Natural killer cell treated with Interleukin-12 subunit alpha and Interleukin-12 subunit beta and Interleukin-15 and Interleukin-18, amount 100 ng/mL, for 72 hours (primary cell): ENCODE measurements around the gene RNU1-4. TPM values are rescaled to one million over a fixed set of nuclear protein-coding genes. Genes with fewer than 3 reads are reported as not detected.
"Not testable (repeated sequence)": the region's sequence is repeated elsewhere in the genome, so short reads cannot be mapped to it uniquely, and the experiment has no call there.

ENCODE experiments used
- ATAC-seq, 2 donors: fragments of 150-1000 bp; cut with Tn5 transposase in 1 of 2; sonication (Bioruptor Pico), chemical (Tn5 transposase) in 1 of 2; 2 replicates each; pipeline ENCODE4 v1.10.0; 2021
- DNase-seq: peaks from one replicate; pipeline ENCODE4 v3.0.0; 2022; ENCODE audit warnings: low spot score
- H3K27ac Mint-ChIP-seq, 2 donors: 1 replicate in 1 of 2; 2 replicates in 1 of 2; pipeline ENCODE4 v1.8.0; 2022; ENCODE audit warnings: mixed read lengths in 2 of 2, mild to moderate bottlenecking in 1 of 2, moderate library complexity in 1 of 2
- H3K27me3 Mint-ChIP-seq, 2 donors: 1 replicate in 1 of 2; 2 replicates in 1 of 2; pipeline ENCODE4 v1.8.0; 2022; ENCODE audit warnings: mixed read lengths in 2 of 2
- H3K36me3 Mint-ChIP-seq: one replicate; pipeline ENCODE4 v1.8.0; 2022; ENCODE audit warnings: mixed read lengths
- H3K4me1 Mint-ChIP-seq, 2 donors: 1 replicate in 1 of 2; 2 replicates in 1 of 2; pipeline ENCODE4 v1.8.0; 2022; ENCODE audit warnings: low read depth in 2 of 2, mixed read lengths in 2 of 2, mild to moderate bottlenecking in 1 of 2
- H3K4me3 Mint-ChIP-seq: one replicate; pipeline ENCODE4 v1.8.0; 2022; ENCODE audit warnings: mixed read lengths
- H3K9me3 Mint-ChIP-seq: 2 replicates; pipeline ENCODE4 v1.8.0; 2022; ENCODE audit warnings: mixed read lengths
- total RNA-seq, 2 donors: library from RNA; stranded (reverse); gene quantifications; one replicate each; pipeline ENCODE4 v1.2.3, GENCODE V29; 2022

RNU1-4 gene
- total RNA-seq, 2 donors from 2014 or later = 1,591 to 3,879 TPM

- H3K36me3 Mint-ChIP-seq = no peaks in the 10 kb centered on the region
- H3K4me3 Mint-ChIP-seq = no peak overlapping the region
- H3K9me3 Mint-ChIP-seq = no peaks in the 10 kb centered on the region
- DNase-seq (no peak), ATAC-seq (no peak)
- H3K4me1 Mint-ChIP-seq = no peaks in the 10 kb centered on the region
- H3K27me3 Mint-ChIP-seq = peaks cover 21 to 39% of the 10 kb centered on the region in 2 donors
- no peak overlapping the region for H3K27ac Mint-ChIP-seq
Measured at GRCh38 chr1:16717336-16718098, 22.8 kb upstream of the RNU1-4 start.

- ATAC-seq, H3K4me3 Mint-ChIP-seq, H3K36me3 Mint-ChIP-seq, H3K27ac Mint-ChIP-seq, DNase-seq, H3K4me1 Mint-ChIP-seq, H3K9me3 Mint-ChIP-seq: not testable (repeated sequence)
- peaks cover 21 to 43% of the 10 kb centered on the region in 2 donors for H3K27me3 Mint-ChIP-seq
Measured at GRCh38 chr1:16718099-16718907, 22.0 kb upstream of the RNU1-4 start.

DNA sequence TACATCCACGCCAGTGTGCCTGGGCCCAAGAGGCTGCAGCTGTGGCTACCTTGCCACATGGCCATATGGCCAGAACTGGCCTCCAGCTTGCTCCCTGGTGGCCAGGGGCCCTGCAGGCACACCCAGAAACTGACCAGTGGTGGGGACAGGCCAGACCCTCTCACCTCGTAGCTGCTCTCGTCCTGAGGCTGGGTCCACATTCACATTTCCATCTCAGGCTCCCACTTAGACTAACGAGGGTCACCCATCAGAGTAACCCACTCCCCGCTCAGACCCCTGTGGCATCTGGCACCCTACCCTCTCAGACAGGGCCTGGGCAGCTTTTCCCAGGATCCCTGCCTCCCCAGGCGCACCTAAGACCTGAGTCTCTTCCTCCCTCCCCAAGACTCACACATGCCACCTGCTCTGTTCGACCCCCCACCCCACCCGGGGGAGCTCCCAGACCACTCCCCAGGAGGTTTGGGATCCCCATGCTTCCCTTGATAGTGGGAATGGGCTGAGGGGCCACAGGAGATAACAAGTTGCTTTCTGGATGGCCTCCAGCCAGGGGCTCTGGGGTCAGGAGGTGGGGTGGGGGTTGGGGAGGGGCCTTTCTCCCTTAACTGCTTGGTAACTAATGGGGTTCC lies 21.3 kb upstream of the RNU1-4 start:
- H3K36me3 Mint-ChIP-seq = no peaks in the 10 kb centered on the region
- no peaks in the 10 kb centered on the region for H3K4me1 Mint-ChIP-seq
- H3K27ac Mint-ChIP-seq = no peak overlapping the region
- DNase-seq = no peak
- no peaks in the 10 kb centered on the region for H3K9me3 Mint-ChIP-seq
- peak in 1 of 2 donors; percentile 3 for ATAC-seq
- peaks cover 21 to 47% of the 10 kb centered on the region in 2 donors for H3K27me3 Mint-ChIP-seq
- no peak overlapping the region for H3K4me3 Mint-ChIP-seq

- Mint-ChIP-seq H3K4me3 (no peak overlapping the region), H3K4me1 (no peaks in the 10 kb centered on the region), H3K27me3 (peaks cover 21 to 47% of the 10 kb centered on the region in 2 donors), H3K27ac (no peak overlapping the region), H3K36me3 (no peaks in the 10 kb centered on the region), H3K9me3 (no peaks in the 10 kb centered on the region)
- no peak for DNase-seq
- no peak for ATAC-seq
Measured at GRCh38 chr1:16719571-16720350, 20.6 kb upstream of the RNU1-4 start.

DNA sequence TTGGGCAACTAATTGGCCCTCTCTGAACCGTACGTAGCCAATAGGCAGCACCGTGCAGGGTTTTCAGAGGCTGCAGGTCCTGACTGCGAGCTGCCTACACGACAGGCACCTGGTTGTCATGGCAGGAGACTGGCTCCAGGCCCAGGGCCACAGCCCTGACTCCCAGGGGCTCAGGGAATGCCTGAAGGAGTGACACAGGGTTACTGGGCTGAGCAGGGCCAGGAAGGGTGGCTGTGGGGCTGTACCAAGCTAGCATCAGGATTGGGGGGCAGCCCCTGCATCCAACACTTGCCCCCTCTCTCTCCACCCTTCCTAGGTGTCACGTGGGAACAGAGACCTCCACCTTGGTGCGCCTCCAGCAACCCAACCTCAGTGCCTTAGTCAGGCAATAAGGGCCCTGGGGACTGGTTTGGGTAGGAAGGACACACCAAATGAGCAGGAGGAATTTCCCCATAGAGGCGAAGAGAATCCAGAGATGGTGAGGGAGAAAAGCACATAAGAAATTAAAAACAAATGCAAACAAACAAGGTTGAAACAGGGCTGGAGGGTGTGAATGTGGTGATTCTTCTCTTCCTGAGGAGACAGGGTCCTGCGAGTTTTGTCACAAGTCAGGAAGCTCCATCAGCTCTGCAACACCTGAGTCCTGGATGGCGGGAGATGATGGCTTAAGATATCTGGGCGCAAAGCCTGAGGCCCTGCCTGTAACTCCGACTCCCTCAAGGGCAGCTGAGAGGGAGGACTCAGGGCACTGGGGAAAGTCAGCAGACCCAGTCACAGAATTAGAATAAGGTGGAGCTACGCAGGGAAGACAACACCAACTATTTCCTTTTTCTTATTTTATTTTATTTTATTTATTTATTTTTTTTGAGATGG lies 19.7 kb upstream of the RNU1-4 start:
- Mint-ChIP-seq H3K4me3 (no peak overlapping the region), H3K27ac (no peak overlapping the region), H3K36me3 (no peaks in the 10 kb centered on the region), H3K4me1 (no peaks in the 10 kb centered on the region), H3K9me3 (no peaks in the 10 kb centered on the region), H3K27me3 (peaks cover 21 to 47% of the 10 kb centered on the region in 2 donors)
- DNase-seq (no peak), ATAC-seq (peak in 1 of 2 donors; percentile 2)

DNA sequence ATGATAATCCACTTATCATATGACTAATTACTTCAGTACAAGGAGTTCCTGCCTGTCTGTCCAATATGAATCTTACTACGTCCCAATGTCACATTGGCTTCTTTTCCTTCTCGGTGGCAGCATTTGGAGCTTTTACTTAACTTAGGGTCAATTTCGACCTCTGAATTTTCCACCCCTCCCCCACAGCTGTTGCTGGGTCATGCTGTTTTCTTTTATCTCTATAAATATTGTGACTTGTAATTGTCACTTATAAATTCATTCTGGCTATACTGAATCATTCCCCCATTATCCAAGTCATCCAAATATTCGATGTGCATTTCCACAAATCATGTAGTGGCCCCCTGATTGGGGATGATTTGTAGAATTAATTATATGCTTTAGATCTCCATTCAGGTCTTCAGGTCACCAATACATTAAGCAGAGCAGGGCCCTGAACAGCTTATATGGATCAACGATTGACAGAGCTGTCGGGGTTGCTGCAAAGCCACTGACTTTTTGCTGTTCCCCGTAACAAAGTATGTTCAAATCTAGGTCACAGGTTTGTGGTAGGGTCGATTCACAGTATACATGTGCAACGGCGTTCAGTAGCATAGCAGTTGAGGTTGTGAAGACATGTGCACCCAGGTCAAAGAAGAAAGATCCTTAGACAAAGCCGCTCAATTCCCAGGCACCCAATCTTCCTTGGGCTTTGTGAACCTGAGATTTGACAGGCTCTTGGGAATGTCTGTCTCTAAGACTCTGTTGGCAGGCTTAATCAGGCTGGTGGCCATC lies 18.3 kb upstream of the RNU1-4 start:
- DNase-seq (no peak), ATAC-seq (no peak)
- Mint-ChIP-seq H3K36me3 (no peaks in the 10 kb centered on the region), H3K4me1 (no peaks in the 10 kb centered on the region), H3K27me3 (peaks cover 20 to 38% of the 10 kb centered on the region in 2 donors), H3K4me3 (no peak overlapping the region), H3K9me3 (no peaks in the 10 kb centered on the region), H3K27ac (no peak overlapping the region)

GRCh38 chr1:16724718-16725438 lies 15.4 kb upstream of the RNU1-4 start:
- ATAC-seq (peak in 1 of 2 donors; percentile 17), DNase-seq (peak; percentile 59)
- Mint-ChIP-seq H3K27ac (no peak overlapping the region), H3K4me3 (no peak overlapping the region), H3K4me1 (no peaks in the 10 kb centered on the region), H3K9me3 (no peaks in the 10 kb centered on the region), H3K27me3 (peaks cover 14 to 28% of the 10 kb centered on the region in 2 donors), H3K36me3 (no peaks in the 10 kb centered on the region)

GRCh38 chr1:16725439-16726245 lies 14.7 kb upstream of the RNU1-4 start:
- not testable (repeated sequence) for H3K27ac Mint-ChIP-seq, H3K4me1 Mint-ChIP-seq, H3K9me3 Mint-ChIP-seq, DNase-seq, H3K36me3 Mint-ChIP-seq, ATAC-seq, H3K4me3 Mint-ChIP-seq
- peaks cover 12 to 24% of the 10 kb centered on the region in 2 donors for H3K27me3 Mint-ChIP-seq

DNA sequence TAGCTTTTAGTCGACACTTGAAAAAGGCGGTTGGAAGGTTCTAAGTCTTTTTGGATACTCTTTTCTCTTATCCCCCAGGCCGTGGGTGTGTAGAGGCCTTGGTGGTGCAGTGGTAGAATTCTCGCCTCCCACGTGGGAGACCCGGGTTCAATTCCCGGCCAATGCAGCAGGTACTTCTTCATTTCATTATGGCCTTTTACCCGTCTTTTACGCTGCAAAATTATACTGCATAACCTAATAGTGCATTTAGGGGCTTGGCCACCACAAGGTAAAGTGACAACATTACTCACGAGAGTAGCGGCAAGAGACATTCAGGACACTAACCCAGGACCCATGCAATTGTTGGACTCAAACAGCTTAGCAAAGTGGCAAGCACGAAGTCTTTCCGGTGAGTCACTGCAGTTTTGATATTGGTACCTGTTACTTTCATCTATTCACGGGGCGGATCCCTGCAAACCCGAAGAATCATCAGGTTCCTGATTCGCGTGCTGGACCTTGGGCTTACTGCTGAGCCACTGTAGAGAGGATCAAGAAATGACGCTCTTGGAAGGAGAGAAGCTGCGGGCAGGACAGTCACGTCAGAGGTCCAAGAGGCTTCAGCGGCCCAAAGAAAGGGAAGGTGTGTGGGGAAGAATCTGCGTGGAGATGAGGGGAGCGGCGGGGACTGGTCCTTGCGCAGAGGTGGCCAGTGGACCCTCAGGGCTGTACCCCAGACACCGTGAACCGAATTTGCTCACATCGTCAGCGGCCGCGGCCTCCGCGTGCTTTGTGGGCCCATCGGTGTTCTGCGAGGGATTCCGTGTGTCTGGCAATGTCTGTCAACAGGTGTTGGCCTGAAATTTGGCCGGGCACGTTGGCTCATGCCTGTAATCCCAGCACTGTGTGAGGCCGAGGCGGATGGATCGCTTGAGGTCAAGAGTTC lies 12.9 kb upstream of the RNU1-4 start:
- H3K27me3 Mint-ChIP-seq = peaks cover 0 to 8% of the 10 kb centered on the region in 2 donors
- no peak overlapping the region for H3K27ac Mint-ChIP-seq
- no peaks in the 10 kb centered on the region for H3K4me1 Mint-ChIP-seq
- H3K4me3 Mint-ChIP-seq = no peak overlapping the region
- peak; percentile 61 for DNase-seq
- peak; percentile 74 to 90 for ATAC-seq
- H3K36me3 Mint-ChIP-seq = no peaks in the 10 kb centered on the region
- no peaks in the 10 kb centered on the region for H3K9me3 Mint-ChIP-seq

- H3K36me3 Mint-ChIP-seq, H3K27ac Mint-ChIP-seq, H3K4me3 Mint-ChIP-seq, H3K4me1 Mint-ChIP-seq, DNase-seq, H3K27me3 Mint-ChIP-seq, H3K9me3 Mint-ChIP-seq: not testable (repeated sequence)
- peak; percentile 68 to 69 for ATAC-seq
Measured at GRCh38 chr1:16728243-16728949, 11.9 kb upstream of the RNU1-4 start.
